Mucosa of stomach (tissue), 1 donor: Measurements from ENCODE around the gene ABCC3.
A peak's percentile ranks its signal among the peaks of the same experiment; 100 is the strongest.

Experiments
- H3K27me3 ChIP-seq: one replicate; pipeline ENCODE4 v1.7.0; 2013; ENCODE audit warnings: mild to moderate bottlenecking, low read length; ENCODE audit not compliant: control insufficient read depth, insufficient read depth
- H3K36me3 ChIP-seq: one replicate; pipeline ENCODE4 v1.7.0; 2013; ENCODE audit warnings: low read length; ENCODE audit not compliant: control insufficient read depth, insufficient read depth
- H3K4me1 ChIP-seq: one replicate; pipeline ENCODE4 v1.7.0; 2013; ENCODE audit warnings: mild to moderate bottlenecking, low read length; ENCODE audit not compliant: control insufficient read depth, insufficient read depth
- H3K4me3 ChIP-seq: one replicate; pipeline ENCODE4 v1.7.0; 2013; ENCODE audit warnings: low read length
- H3K9ac ChIP-seq: one replicate; pipeline ENCODE4 v1.7.0; 2013; ENCODE audit warnings: mild to moderate bottlenecking, low read length, moderate library complexity
- H3K9me3 ChIP-seq: one replicate; pipeline ENCODE4 v1.7.0; 2013; ENCODE audit warnings: mild to moderate bottlenecking, low read length, moderate library complexity; ENCODE audit not compliant: control insufficient read depth
- donor health status: Pancreatic carcinoma.

ABCC3 gene

DNA sequence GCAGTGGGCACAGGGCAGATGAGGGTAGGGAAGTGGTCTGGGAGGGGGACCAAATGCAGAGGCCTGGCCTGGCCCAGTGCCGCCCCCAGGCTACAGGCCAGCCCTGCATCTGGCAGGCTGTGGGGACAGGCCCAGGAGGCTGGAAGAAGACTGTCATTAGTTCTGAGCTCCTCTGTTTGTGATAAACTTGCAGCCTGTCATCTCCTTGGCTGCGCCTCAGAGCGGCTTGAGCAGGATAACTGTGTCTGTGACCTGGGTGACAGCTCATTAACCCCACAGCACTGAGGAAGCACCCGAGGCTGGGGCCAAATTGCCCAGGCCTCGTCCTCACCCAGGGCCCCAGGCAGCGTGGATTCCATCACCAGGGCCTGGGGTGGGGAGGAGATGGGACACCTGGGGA, 23.9 kb downstream of the ABCC3 start:
- peaks cover 67% of the 10 kb centered on the region for H3K4me1 ChIP-seq
- H3K36me3 ChIP-seq: peaks cover 17% of the 10 kb centered on the region
- H3K9ac ChIP-seq: no peak overlapping the region
- no peaks in the 10 kb centered on the region for H3K9me3 ChIP-seq
- H3K27me3 ChIP-seq: no peaks in the 10 kb centered on the region
- H3K4me3 ChIP-seq: no peak overlapping the region

DNA sequence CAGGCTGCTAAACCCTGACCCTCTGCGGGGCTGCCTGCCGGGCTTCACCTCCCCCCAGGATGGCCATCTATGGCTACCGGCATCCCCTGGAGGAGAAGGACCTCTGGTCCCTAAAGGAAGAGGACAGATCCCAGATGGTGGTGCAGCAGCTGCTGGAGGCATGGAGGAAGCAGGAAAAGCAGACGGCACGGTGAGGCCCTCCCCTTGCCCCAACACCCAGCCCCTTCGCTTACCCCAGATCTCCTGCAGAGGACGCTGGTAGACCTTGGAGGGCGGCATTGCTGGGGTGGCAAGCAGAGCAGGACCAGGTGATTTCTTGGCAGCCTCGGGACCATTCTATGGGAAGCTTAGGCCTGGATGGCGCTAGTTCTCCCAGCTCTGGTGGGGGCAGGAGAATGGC, 24.5 kb downstream of the ABCC3 start:
- Histone ChIP-seq H3K4me1 (peaks cover 67% of the 10 kb centered on the region), H3K9ac (no peak overlapping the region), H3K27me3 (no peaks in the 10 kb centered on the region)

DNA sequence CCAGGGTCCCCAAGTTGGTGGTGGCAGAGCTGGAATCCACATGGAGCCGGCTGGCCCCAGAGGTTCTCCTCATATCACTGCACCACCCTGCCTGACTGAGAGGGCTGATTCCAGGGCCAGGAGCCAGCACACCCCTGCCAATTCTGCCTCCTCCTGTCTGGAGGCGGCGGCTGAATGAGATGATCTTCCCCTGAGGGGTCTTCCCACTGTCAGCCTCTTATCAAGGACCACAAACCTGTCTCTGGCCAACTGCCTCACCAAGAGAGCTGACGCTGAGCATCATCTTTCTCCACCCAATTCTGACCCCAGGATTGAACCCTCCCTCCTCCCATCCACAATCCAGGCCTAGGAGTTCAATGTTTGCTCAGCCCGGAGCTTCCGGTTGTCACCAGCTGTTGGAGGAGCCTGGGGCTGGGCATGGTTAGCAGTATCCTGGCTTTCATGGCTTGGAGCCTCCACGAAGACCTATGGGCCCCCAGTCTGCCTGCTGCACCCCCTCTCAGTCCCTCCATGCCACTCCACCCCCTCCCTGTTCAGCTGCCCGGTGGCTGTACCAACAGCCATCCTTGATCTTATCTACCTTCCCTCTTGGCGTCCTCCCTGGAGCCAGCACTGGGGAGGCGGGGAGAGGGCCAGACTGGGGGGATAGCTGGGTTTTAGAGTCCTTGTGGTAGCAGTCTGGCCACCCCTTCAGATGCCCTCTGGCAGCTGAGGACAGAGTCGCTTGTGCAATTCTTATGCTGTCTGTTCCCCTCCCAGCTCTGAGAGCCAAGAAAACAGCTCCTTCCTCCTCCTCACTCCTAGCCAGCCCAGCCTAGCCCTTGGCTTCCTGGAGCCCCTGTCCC, 25.6 kb downstream of the ABCC3 start:
- Histone ChIP-seq H3K36me3 (peaks cover 17% of the 10 kb centered on the region), H3K9me3 (no peaks in the 10 kb centered on the region), H3K27me3 (no peaks in the 10 kb centered on the region), H3K4me1 (peaks cover 67% of the 10 kb centered on the region), H3K9ac (peak overlapping the region; percentile 50), H3K4me3 (no peak overlapping the region)

More for the DNA sequence above, 24.5 kb downstream of the ABCC3 start:
- H3K4me3 ChIP-seq: no peak overlapping the region
- H3K36me3 ChIP-seq: peaks cover 17% of the 10 kb centered on the region
- H3K9me3 ChIP-seq: no peaks in the 10 kb centered on the region

DNA sequence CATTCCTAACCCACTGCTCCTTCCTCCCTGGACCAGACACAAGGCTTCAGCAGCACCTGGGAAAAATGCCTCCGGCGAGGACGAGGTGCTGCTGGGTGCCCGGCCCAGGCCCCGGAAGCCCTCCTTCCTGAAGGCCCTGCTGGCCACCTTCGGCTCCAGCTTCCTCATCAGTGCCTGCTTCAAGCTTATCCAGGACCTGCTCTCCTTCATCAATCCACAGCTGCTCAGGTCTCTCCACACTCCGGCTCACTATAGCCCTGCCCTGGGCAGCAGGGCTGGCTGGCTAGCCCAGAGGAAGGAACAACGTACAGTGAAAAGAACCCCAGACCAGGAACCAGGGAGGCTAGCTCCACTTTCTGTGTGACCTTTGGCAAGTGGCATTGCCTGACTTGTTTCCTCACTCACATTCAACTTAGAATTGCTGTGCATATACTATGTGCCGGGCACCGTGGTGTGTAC, 26.2 kb downstream of the ABCC3 start:
- no peak overlapping the region for H3K4me3 ChIP-seq
- peaks cover 17% of the 10 kb centered on the region for H3K36me3 ChIP-seq
- peak overlapping the region; percentile 50 for H3K9ac ChIP-seq
- H3K9me3 ChIP-seq: no peaks in the 10 kb centered on the region
- H3K4me1 ChIP-seq: peaks cover 67% of the 10 kb centered on the region
- H3K27me3 ChIP-seq: no peaks in the 10 kb centered on the region

DNA sequence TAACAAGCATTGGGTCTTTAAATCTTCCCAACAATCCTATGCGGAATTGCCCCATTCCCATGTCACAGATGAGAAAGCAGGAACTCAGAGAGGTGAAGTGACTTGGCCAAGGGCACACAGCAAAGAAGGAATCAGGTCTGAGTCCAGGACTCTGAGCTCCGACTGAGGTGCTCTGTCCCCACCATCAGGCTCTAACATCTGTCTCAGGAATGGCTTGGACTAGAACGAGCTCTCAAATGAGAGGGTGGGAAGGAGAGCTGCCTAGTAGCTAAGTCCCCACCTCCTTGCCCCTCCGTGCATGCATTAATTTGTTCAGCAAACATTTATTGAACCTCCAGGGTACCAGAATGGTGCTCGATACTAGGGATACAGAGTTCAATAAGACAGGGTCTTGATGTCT, 26.7 kb downstream of the ABCC3 start:
- peaks cover 66% of the 10 kb centered on the region for H3K4me1 ChIP-seq

DNA sequence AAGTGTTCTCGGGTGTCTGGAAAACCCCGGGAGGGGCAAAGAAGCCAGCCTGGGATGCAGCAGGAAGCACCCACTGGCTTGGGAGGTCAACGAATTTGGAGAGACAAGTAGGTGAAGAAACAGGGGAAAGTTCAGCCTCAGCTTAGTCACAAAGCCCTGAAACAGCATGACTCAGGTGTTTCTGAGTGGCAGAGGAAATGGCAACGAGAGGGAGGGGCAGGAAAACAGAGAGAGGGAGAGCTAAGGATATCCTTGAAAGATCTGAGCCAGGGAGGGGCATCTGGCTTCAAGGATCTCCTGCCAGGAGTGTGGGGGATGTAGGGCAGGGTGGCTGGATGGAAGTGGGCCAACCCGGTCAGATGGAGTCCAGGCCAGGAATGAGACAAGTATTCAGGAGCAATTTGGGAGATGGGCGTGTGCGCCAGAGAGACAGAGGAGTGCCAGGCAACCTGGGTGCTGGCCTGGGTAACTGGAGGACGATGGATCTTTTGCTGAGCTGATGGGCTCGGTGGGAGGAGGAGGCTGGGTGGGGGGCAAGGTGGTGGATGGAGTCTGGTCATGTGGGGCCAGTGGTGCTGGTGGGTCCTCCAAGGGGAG, 27.2 kb downstream of the ABCC3 start:
- H3K9me3 ChIP-seq: no peaks in the 10 kb centered on the region
- H3K9ac ChIP-seq: peak overlapping the region; percentile 8
- peaks cover 12% of the 10 kb centered on the region for H3K36me3 ChIP-seq
- peaks cover 61% of the 10 kb centered on the region for H3K4me1 ChIP-seq
- no peaks in the 10 kb centered on the region for H3K27me3 ChIP-seq
- H3K4me3 ChIP-seq: no peak overlapping the region

More for the DNA sequence above, 26.7 kb downstream of the ABCC3 start:
- Histone ChIP-seq H3K4me3 (no peak overlapping the region), H3K9me3 (no peaks in the 10 kb centered on the region), H3K27me3 (no peaks in the 10 kb centered on the region), H3K9ac (no peak overlapping the region), H3K36me3 (peaks cover 17% of the 10 kb centered on the region)

DNA sequence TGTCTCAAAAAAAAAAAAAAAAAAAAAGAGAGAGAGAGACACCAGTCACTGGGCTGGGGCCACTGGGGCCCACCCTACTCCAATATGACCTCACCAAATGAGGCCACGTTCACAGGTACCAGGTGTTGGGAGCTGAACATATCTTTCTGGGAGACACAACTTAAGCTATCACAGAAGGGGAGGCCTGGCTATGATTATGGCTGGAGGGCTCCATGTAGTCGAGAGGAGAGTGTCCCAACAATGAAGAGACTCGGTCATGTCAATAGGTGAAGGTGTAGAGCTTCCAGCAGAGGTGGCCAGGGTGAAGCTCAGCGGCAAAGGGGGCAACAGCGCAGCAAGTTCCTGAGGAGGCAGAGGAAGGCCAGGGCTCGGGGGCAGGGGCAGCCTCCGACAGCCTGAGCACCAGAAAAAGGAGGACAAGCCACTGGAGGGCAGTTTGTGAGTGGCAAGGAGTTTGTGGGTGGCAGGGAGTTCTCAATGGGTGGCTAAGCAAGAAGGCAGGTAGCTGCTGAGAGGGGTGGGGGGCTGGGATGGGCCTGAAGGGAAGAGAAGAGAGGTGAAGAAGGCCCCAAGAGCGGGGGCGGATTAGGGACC, 28.0 kb downstream of the ABCC3 start:
- Histone ChIP-seq H3K27me3 (no peaks in the 10 kb centered on the region), H3K36me3 (peaks cover 5% of the 10 kb centered on the region), H3K4me3 (no peak overlapping the region), H3K9me3 (no peaks in the 10 kb centered on the region), H3K9ac (no peak overlapping the region), H3K4me1 (peaks cover 55% of the 10 kb centered on the region)

DNA sequence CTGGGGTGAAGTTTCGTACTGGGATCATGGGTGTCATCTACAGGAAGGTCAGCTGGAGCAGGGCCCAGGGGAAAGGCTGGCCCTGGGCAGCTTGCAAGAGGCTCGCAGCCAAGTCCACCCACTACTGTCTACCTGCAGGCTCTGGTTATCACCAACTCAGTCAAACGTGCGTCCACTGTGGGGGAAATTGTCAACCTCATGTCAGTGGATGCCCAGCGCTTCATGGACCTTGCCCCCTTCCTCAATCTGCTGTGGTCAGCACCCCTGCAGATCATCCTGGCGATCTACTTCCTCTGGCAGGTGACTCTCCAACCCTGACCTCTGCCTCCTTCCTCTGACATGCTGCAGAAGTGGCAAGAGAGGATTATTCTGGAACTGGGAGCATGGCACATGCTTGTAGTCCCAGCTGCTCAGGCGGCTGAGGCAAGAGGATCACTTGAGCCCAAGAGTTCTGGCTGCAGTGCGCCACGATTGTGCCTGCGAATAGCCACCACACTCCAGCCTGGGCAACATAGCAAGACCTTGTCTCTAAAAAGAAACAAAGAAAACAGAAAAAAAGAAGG, 29.2 kb downstream of the ABCC3 start:
- H3K9ac ChIP-seq: no peak overlapping the region
- no peaks in the 10 kb centered on the region for H3K27me3 ChIP-seq
- H3K9me3 ChIP-seq: no peaks in the 10 kb centered on the region
- H3K4me1 ChIP-seq: peaks cover 50% of the 10 kb centered on the region
- peaks cover 5% of the 10 kb centered on the region for H3K36me3 ChIP-seq
- no peak overlapping the region for H3K4me3 ChIP-seq

DNA sequence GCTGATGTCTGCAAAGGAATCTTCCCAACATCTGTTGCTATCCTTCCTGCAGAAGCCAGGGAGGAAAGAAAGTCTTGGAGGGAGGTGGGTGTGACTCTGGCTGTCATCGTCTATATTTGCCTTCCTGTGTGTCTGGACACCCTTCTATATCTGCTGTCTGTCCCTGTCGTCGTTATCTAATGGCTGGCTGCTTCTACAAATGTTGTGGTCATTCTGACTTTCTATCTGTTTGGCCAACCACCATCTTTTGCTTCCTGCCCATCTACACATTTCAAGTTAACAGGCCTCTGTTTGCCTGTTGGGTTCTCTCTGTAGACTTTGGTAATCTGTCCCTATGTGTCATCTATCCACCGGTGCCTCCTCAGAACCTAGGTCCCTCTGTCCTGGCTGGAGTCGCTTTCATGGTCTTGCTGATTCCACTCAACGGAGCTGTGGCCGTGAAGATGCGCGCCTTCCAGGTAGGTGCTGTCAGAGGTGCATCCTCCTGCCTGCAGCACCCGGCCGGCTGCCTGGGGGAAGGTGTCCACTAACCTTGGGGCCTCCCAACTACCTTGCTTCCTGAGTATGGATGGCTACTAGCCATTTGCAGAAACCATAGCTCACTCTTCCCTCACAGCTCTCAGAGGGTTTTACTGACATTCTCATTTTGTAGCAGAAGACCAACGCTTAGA, 30.2 kb downstream of the ABCC3 start:
- Histone ChIP-seq H3K4me1 (peaks cover 40% of the 10 kb centered on the region), H3K9me3 (no peaks in the 10 kb centered on the region), H3K36me3 (no peaks in the 10 kb centered on the region), H3K9ac (no peak overlapping the region), H3K27me3 (no peaks in the 10 kb centered on the region), H3K4me3 (no peak overlapping the region)

DNA sequence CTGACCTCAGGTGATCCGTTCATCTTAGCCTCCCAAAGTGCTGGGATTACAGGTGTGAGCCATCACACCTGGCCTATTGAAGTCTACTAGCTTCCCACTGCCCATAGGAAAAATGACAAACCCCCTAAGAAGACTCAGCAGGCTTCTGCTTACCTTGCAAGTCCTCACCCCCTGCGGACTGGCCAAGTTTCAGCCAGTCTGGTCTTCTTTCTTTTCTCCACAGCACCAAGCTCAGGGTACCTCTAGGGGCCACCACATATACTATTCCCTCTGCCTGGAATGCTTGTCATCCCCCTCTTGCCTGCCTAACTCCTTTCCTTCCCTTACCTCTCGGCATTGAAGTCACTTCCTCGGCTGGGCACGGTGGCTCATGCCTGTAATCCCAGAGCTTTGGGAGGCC, 31.2 kb downstream of the ABCC3 start:
- H3K9me3 ChIP-seq: no peaks in the 10 kb centered on the region
- peaks cover 30% of the 10 kb centered on the region for H3K4me1 ChIP-seq
- no peaks in the 10 kb centered on the region for H3K36me3 ChIP-seq
- no peak overlapping the region for H3K4me3 ChIP-seq
- H3K27me3 ChIP-seq: no peaks in the 10 kb centered on the region
- no peak overlapping the region for H3K9ac ChIP-seq

DNA sequence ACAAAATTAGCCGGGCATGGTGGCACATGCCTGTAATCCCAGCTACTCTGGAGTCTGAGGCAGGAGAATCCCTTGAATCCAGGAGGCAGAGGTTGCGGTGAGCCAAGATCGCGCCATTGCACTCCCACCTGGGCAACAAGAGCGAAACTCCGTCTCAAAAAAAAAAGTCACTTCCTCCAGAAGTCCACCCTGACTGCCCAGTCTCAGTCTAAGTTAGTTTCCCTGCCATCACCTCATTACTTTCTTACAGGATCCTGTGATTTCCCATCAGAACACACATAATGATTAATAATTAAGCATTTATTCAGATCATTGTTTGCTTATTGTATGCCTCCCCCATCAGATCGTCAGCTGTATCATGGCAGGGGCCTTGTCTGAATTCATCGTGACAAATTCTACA, 31.6 kb downstream of the ABCC3 start:
- Histone ChIP-seq H3K36me3 (no peaks in the 10 kb centered on the region), H3K9ac (no peak overlapping the region), H3K27me3 (no peaks in the 10 kb centered on the region), H3K9me3 (no peaks in the 10 kb centered on the region), H3K4me3 (no peak overlapping the region), H3K4me1 (peaks cover 26% of the 10 kb centered on the region)
